Colonic mucosa (tissue), 4 donors: ENCODE measurements around the gene KRT33B. TPM values are rescaled to one million over a fixed set of nuclear protein-coding genes. Genes with fewer than 3 reads are reported as not detected.
A peak's percentile ranks its signal among the peaks of the same experiment; 100 is the strongest.

Experiments used
- DNase-seq: peaks from one replicate; pipeline ENCODE4 v3.0.0-alpha.2; 2020
- H3K27ac ChIP-seq: fragments of 200-600 bp; one replicate; pipeline ENCODE4 v1.8.0; 2021
- H3K27me3 ChIP-seq: fragments of 200-600 bp; one replicate; pipeline ENCODE4 v1.8.0; 2021
- H3K36me3 ChIP-seq: fragments of 200-600 bp; one replicate; pipeline ENCODE4 v1.8.0; 2021
- H3K4me1 ChIP-seq: fragments of 200-600 bp; one replicate; pipeline ENCODE4 v1.8.0; 2021; ENCODE audit warnings: mild to moderate bottlenecking
- H3K4me3 ChIP-seq: fragments of 200-600 bp; one replicate; pipeline ENCODE4 v1.8.0; 2021
- H3K9ac ChIP-seq, 2 donors: one replicate each; pipeline ENCODE4 v1.7.0; 2013; ENCODE audit warnings: control low read depth in 2 of 2, low read depth in 2 of 2, low read length in 2 of 2
- H3K9me3 ChIP-seq: fragments of 200-600 bp; one replicate; pipeline ENCODE4 v1.8.0; 2021
- intact Hi-C: fragments of 100-400 bp; cut with DNase I; formaldehyde crosslinking; loops from one replicate; pipeline ENCODE4 v1.14.1; 2022
- total RNA-seq, 2 donors: library from RNA; stranded (reverse); fragmentation: NEBNext Ultra II Directional in 1 of 2; extraction: Animal tissue kit (Norgen Biotek cat#: 25700) in 1 of 2; gene quantifications; one replicate each; pipeline ENCODE4 v1.2.1, GENCODE V29; 2021
- TF ChIP-seq, protein P1 (sequence below): fragments of 200-600 bp; IDR thresholded peaks from one replicate; pipeline ENCODE4 v1.8.0; 2022; ENCODE audit warnings: antibody characterized with exemption, mild to moderate bottlenecking
- donor health status: healthy.
- donor health status: DM: no; HTN: no; CAD: no.
- donor health status: DM: no; HTN: no; CAD: no.

KRT33B gene
- total RNA-seq, 2 donors from 2014 or later = not detected

- intact Hi-C loops = no loop called here
- no peaks in the 10 kb centered on the region for H3K27me3 ChIP-seq
- H3K4me3 ChIP-seq = no peak overlapping the region
- no peak overlapping the region for H3K9ac ChIP-seq
- H3K27ac ChIP-seq = no peak overlapping the region
- no peaks in the 10 kb centered on the region for H3K4me1 ChIP-seq
- no peaks in the 10 kb centered on the region for H3K36me3 ChIP-seq
- TF ChIP-seq, protein P1, sequence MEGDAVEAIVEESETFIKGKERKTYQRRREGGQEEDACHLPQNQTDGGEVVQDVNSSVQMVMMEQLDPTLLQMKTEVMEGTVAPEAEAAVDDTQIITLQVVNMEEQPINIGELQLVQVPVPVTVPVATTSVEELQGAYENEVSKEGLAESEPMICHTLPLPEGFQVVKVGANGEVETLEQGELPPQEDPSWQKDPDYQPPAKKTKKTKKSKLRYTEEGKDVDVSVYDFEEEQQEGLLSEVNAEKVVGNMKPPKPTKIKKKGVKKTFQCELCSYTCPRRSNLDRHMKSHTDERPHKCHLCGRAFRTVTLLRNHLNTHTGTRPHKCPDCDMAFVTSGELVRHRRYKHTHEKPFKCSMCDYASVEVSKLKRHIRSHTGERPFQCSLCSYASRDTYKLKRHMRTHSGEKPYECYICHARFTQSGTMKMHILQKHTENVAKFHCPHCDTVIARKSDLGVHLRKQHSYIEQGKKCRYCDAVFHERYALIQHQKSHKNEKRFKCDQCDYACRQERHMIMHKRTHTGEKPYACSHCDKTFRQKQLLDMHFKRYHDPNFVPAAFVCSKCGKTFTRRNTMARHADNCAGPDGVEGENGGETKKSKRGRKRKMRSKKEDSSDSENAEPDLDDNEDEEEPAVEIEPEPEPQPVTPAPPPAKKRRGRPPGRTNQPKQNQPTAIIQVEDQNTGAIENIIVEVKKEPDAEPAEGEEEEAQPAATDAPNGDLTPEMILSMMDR = no peak
- H3K9me3 ChIP-seq = no peaks in the 10 kb centered on the region
- no peak for DNase-seq
Observed at GRCh38 chr17:41331606-41332005, 38.0 kb downstream of the KRT33B start.

GRCh38 chr17:41329279-41329948 lies 40.2 kb downstream of the KRT33B start:
- Histone ChIP-seq H3K27me3 (no peaks in the 10 kb centered on the region), H3K27ac (no peak overlapping the region), H3K4me1 (no peaks in the 10 kb centered on the region), H3K9me3 (no peaks in the 10 kb centered on the region), H3K9ac (no peak overlapping the region), H3K4me3 (no peak overlapping the region), H3K36me3 (no peaks in the 10 kb centered on the region)
- TF ChIP-seq, protein P1 = peak; percentile 50
- peak; percentile 47 for DNase-seq
- intact Hi-C loops = loop anchor here (10.0 kb wide), 2 partner anchors 315 to 475 kb away; no protein-coding TSS in a partner anchor

- TF ChIP-seq, protein P1 = no peak
- no peak overlapping the region for H3K9ac ChIP-seq
- intact Hi-C loops = loop anchor here (10.0 kb wide), 2 partner anchors 317 to 473 kb away; no protein-coding TSS in a partner anchor
Observed at GRCh38 chr17:41328207-41328606, 41.4 kb downstream of the KRT33B start.

DNA sequence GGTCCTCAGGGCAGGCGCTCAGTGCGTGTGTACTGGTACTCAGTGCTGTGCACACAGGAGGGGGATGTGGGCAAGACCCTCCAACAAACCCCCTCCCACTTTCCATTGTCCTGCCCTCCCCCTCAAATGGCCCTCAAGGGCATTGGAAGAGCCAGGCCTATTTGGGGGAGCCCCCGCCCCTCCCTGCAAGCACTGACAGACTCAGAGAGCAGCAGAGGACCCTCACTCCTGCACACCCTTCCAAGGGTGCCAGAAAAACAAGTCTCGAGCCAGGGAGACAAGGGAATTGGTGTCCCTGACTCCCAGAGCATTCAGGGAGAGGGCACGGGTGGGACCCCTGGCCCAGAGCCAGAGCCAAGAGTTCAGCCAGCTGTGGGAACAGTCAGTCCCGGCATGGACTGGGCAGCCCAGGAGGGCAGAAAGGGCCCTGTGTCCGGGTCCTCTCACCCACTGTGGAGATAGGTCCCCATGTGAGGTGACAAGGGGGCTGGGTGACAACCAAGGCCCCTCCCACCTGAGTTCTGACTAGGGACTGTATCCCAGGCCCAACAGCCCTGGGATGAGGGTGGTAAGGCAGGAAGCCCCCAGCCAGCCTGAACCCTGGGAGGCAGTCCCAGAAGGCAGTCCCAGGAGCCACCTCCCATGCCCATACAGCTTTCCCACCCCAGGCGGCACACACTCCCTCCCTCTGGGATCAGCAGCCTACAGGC lies 42.0 kb downstream of the KRT33B start:
- DNase-seq = no peak
- Histone ChIP-seq H3K9me3 (no peaks in the 10 kb centered on the region), H3K4me3 (no peak overlapping the region), H3K27me3 (no peaks in the 10 kb centered on the region), H3K4me1 (no peaks in the 10 kb centered on the region), H3K36me3 (no peaks in the 10 kb centered on the region), H3K27ac (no peak overlapping the region), H3K9ac (no peak overlapping the region)
- intact Hi-C loops = loop anchor here (10.0 kb wide), 2 partner anchors 317 to 473 kb away; no protein-coding TSS in a partner anchor
- TF ChIP-seq, protein P1 = no peak

More at GRCh38 chr17:41328207-41328606, 41.4 kb downstream of the KRT33B start:
- Histone ChIP-seq H3K4me3 (no peak overlapping the region), H3K27me3 (no peaks in the 10 kb centered on the region), H3K9me3 (no peaks in the 10 kb centered on the region), H3K36me3 (no peaks in the 10 kb centered on the region), H3K4me1 (no peaks in the 10 kb centered on the region), H3K27ac (no peak overlapping the region)
- no peak for DNase-seq

DNA sequence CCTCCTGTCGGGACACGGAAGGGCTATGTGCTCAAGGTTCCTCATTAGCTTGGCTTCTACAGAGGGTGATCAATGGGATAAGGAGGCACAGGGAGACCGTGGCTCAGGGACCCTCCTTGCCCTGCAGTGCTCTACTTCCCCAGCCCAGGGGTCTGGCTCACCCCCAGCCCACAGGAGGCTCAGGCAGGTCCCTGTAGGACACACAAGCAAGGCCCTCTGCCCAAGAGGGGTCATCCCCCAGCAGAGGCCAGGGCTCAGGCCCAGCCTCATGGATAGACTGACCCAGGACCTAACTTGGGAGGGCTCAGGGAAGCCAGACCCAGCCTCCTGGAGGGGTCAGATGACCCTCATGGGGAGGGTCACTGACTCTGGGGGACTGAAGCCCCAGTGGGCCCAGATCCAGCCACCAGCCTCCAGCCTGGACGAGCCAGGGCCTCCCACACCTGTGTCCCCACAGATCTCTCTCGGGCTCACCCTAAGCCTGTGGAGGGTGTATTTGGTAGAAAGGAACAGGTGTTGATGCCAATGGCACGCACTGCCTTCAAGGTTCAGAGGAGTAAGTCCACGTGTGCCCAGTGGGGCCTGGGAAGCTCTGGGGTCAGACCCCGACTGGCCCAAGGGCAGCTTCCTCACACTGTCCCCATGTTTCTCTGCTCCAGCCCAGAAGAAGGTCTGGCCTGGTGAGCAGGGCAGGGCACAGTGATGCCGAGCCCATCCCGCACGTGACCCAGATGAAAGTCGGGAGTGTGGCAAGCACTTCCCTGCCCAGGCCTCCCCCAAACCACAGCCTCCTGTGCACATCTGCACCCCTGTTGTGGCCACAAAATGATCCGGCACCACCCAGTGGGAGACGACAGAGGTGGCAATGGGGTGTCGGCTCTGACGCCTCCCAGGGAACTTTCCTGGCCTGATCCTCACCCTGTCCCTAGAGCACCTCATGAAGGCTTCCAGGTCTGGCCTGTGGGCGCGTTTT lies 43.2 kb downstream of the KRT33B start:
- intact Hi-C loops = loop anchor here (10.0 kb wide), 2 partner anchors 318 to 472 kb away; no protein-coding TSS in a partner anchor
- TF ChIP-seq, protein P1 = no peak
- no peak for DNase-seq
- Histone ChIP-seq H3K9ac (no peak overlapping the region), H3K27ac (no peak overlapping the region), H3K9me3 (no peaks in the 10 kb centered on the region), H3K4me3 (no peak overlapping the region), H3K4me1 (no peaks in the 10 kb centered on the region), H3K36me3 (no peaks in the 10 kb centered on the region), H3K27me3 (no peaks in the 10 kb centered on the region)
